ENCODE data around the gene ANOS1.

DNA sequence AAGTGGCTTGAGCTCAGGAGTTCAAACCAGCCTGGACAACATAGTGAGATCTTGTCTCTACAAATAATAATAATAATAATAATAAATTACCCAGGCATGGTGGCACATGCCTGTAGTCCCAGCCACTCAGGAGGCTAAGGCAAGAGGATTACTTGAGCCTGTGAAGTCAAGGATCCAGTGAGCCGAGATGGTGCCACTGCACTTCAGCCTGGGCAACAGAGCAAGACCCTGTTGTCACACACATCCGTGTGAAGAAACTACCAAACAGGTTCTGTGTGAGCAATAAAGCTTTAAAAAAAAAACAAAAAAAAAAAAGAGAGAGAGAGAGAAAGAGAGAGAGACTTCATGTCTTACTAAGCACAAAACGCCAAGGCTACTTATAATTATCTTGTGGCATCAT, 42.5 kb downstream of the ANOS1 start:
- TF ChIP-seq CTCF (IDR thresholded peaks at IDR 0.05 in 4 of 5, conservative IDR thresholded peaks at IDR 0.05 in 1 of 5) (no peak), POLR2A (IDR thresholded peaks at IDR 0.05) (no peak)
